ENCODE results near the gene HYAL3.

The HYAL3 gene

GRCh38 chr3:50321336-50322114, 22.3 kb upstream of the HYAL3 start:
- H3K4me1 ChIP-seq (ENCODE audit: control insufficient read depth, insufficient read depth, low read length), result peaks cover 55% of the 10 kb centered on the region
- no peaks in the 10 kb centered on the region for H3K27me3 ChIP-seq (ENCODE audit: control insufficient read depth in 1 of 2, insufficient read depth in 2 of 2, low read length in 2 of 2)
- H3K4me3 ChIP-seq (ENCODE audit: low read length in 2 of 2), result peak overlapping the region; percentile 90 to 92
- peak overlapping the region; percentile 94 for H3K27ac ChIP-seq (ENCODE audit: low read length)
- H3K9me3 ChIP-seq (ENCODE audit: control insufficient read depth in 2 of 2, low read length in 2 of 2), result no peaks in the 10 kb centered on the region
- peaks cover 16 to 33% of the 10 kb centered on the region in 2 donors for H3K36me3 ChIP-seq (ENCODE audit: control insufficient read depth in 2 of 2, insufficient read depth in 2 of 2, low read length in 2 of 2)
- peak overlapping the region; percentile 90 to 98 for H3K9ac ChIP-seq (ENCODE audit: low read length in 2 of 2)

GRCh38 chr3:50320853-50321335, 21.7 kb upstream of the HYAL3 start:
- no peaks in the 10 kb centered on the region for H3K9me3 ChIP-seq (ENCODE audit: control insufficient read depth in 2 of 2, low read length in 2 of 2)
- H3K27me3 ChIP-seq (ENCODE audit: control insufficient read depth in 1 of 2, insufficient read depth in 2 of 2, low read length in 2 of 2), result no peaks in the 10 kb centered on the region
- peaks cover 12 to 34% of the 10 kb centered on the region in 2 donors for H3K36me3 ChIP-seq (ENCODE audit: control insufficient read depth in 2 of 2, insufficient read depth in 2 of 2, low read length in 2 of 2)
- peak overlapping the region; percentile 94 for H3K27ac ChIP-seq (ENCODE audit: low read length)
- H3K4me1 ChIP-seq (ENCODE audit: control insufficient read depth, insufficient read depth, low read length), result peaks cover 55% of the 10 kb centered on the region
- H3K9ac ChIP-seq (ENCODE audit: low read length in 2 of 2), result peak overlapping the region; percentile 90 to 98
- peak overlapping the region; percentile 90 to 92 for H3K4me3 ChIP-seq (ENCODE audit: low read length in 2 of 2)

- H3K36me3 ChIP-seq (ENCODE audit: control insufficient read depth in 2 of 2, insufficient read depth in 2 of 2, low read length in 2 of 2), result peaks cover 7 to 29% of the 10 kb centered on the region in 2 donors
- H3K4me1 ChIP-seq (ENCODE audit: control insufficient read depth, insufficient read depth, low read length), result peaks cover 55% of the 10 kb centered on the region
- no peaks in the 10 kb centered on the region for H3K27me3 ChIP-seq (ENCODE audit: control insufficient read depth in 1 of 2, insufficient read depth in 2 of 2, low read length in 2 of 2)
- no peaks in the 10 kb centered on the region for H3K9me3 ChIP-seq (ENCODE audit: control insufficient read depth in 2 of 2, low read length in 2 of 2)
- H3K9ac ChIP-seq (ENCODE audit: low read length in 2 of 2), result peak overlapping the region; percentile 90 to 96
- peak overlapping the region; percentile 94 for H3K27ac ChIP-seq (ENCODE audit: low read length)
- peak overlapping the region; percentile 90 to 92 for H3K4me3 ChIP-seq (ENCODE audit: low read length in 2 of 2)
Measured at GRCh38 chr3:50319894-50320625, 20.9 kb upstream of the HYAL3 start.

- no peaks in the 10 kb centered on the region for H3K27me3 ChIP-seq (ENCODE audit: control insufficient read depth in 1 of 2, insufficient read depth in 2 of 2, low read length in 2 of 2)
- H3K27ac ChIP-seq (ENCODE audit: low read length), result no peak overlapping the region
- H3K4me1 ChIP-seq (ENCODE audit: control insufficient read depth, insufficient read depth, low read length), result peaks cover 53% of the 10 kb centered on the region
- H3K36me3 ChIP-seq (ENCODE audit: control insufficient read depth in 2 of 2, insufficient read depth in 2 of 2, low read length in 2 of 2), result peaks cover 10 to 30% of the 10 kb centered on the region in 2 donors
- peak overlapping the region; percentile 29 to 36 for H3K9ac ChIP-seq (ENCODE audit: low read length in 2 of 2)
- no peaks in the 10 kb centered on the region for H3K9me3 ChIP-seq (ENCODE audit: control insufficient read depth in 2 of 2, low read length in 2 of 2)
- peak overlapping the region in 1 of 2 donors; percentile 90 for H3K4me3 ChIP-seq (ENCODE audit: low read length in 2 of 2)
Measured at GRCh38 chr3:50319181-50319893, 20.1 kb upstream of the HYAL3 start.

- H3K4me1 ChIP-seq (ENCODE audit: control insufficient read depth, insufficient read depth, low read length), result peaks cover 47% of the 10 kb centered on the region
- peaks cover 10 to 30% of the 10 kb centered on the region in 2 donors for H3K36me3 ChIP-seq (ENCODE audit: control insufficient read depth in 2 of 2, insufficient read depth in 2 of 2, low read length in 2 of 2)
- H3K27me3 ChIP-seq (ENCODE audit: control insufficient read depth in 1 of 2, insufficient read depth in 2 of 2, low read length in 2 of 2), result no peaks in the 10 kb centered on the region
- H3K9ac ChIP-seq (ENCODE audit: low read length in 2 of 2), result peak overlapping the region; percentile 8 to 36
- no peaks in the 10 kb centered on the region for H3K9me3 ChIP-seq (ENCODE audit: control insufficient read depth in 2 of 2, low read length in 2 of 2)
- H3K4me3 ChIP-seq (ENCODE audit: low read length in 2 of 2), result peak overlapping the region in 1 of 2 donors; percentile 40
- H3K27ac ChIP-seq (ENCODE audit: low read length), result peak overlapping the region; percentile 11
Measured at GRCh38 chr3:50318615-50319014, 19.4 kb upstream of the HYAL3 start.

- Histone ChIP-seq H3K4me1 (ENCODE audit: control insufficient read depth, insufficient read depth, low read length) (peaks cover 47% of the 10 kb centered on the region), H3K36me3 (ENCODE audit: control insufficient read depth in 2 of 2, insufficient read depth in 2 of 2, low read length in 2 of 2) (peaks cover 10 to 30% of the 10 kb centered on the region in 2 donors), H3K27ac (ENCODE audit: low read length) (no peak overlapping the region), H3K4me3 (ENCODE audit: low read length in 2 of 2) (peak overlapping the region in 1 of 2 donors; percentile 40), H3K9ac (ENCODE audit: low read length in 2 of 2) (peak overlapping the region; percentile 5 to 8), H3K9me3 (ENCODE audit: control insufficient read depth in 2 of 2, low read length in 2 of 2) (no peaks in the 10 kb centered on the region), H3K27me3 (ENCODE audit: control insufficient read depth in 1 of 2, insufficient read depth in 2 of 2, low read length in 2 of 2) (no peaks in the 10 kb centered on the region)
Measured at GRCh38 chr3:50318163-50318562, 19.0 kb upstream of the HYAL3 start.

GRCh38 chr3:50317300-50317699, 18.1 kb upstream of the HYAL3 start:
- Histone ChIP-seq H3K9ac (ENCODE audit: low read length in 2 of 2) (peak overlapping the region in 1 of 2 donors; percentile 47), H3K27me3 (ENCODE audit: control insufficient read depth in 1 of 2, insufficient read depth in 2 of 2, low read length in 2 of 2) (no peaks in the 10 kb centered on the region), H3K36me3 (ENCODE audit: control insufficient read depth in 2 of 2, insufficient read depth in 2 of 2, low read length in 2 of 2) (peaks cover 10 to 30% of the 10 kb centered on the region in 2 donors), H3K4me3 (ENCODE audit: low read length in 2 of 2) (no peak overlapping the region), H3K4me1 (ENCODE audit: control insufficient read depth, insufficient read depth, low read length) (peaks cover 41% of the 10 kb centered on the region), H3K27ac (ENCODE audit: low read length) (no peak overlapping the region), H3K9me3 (ENCODE audit: control insufficient read depth in 2 of 2, low read length in 2 of 2) (no peaks in the 10 kb centered on the region)

- H3K4me1 ChIP-seq (ENCODE audit: control insufficient read depth, insufficient read depth, low read length), result peaks cover 36% of the 10 kb centered on the region
- H3K9me3 ChIP-seq (ENCODE audit: control insufficient read depth in 2 of 2, low read length in 2 of 2), result no peaks in the 10 kb centered on the region
- H3K4me3 ChIP-seq (ENCODE audit: low read length in 2 of 2), result no peak overlapping the region
- H3K36me3 ChIP-seq (ENCODE audit: control insufficient read depth in 2 of 2, insufficient read depth in 2 of 2, low read length in 2 of 2), result peaks cover 10 to 30% of the 10 kb centered on the region in 2 donors
- H3K27me3 ChIP-seq (ENCODE audit: control insufficient read depth in 1 of 2, insufficient read depth in 2 of 2, low read length in 2 of 2), result no peaks in the 10 kb centered on the region
- no peak overlapping the region for H3K27ac ChIP-seq (ENCODE audit: low read length)
- H3K9ac ChIP-seq (ENCODE audit: low read length in 2 of 2), result peak overlapping the region in 1 of 2 donors; percentile 47
Measured at GRCh38 chr3:50316657-50317242, 17.5 kb upstream of the HYAL3 start.

- Histone ChIP-seq H3K9ac (ENCODE audit: low read length in 2 of 2) (no peak overlapping the region), H3K27me3 (ENCODE audit: control insufficient read depth in 1 of 2, insufficient read depth in 2 of 2, low read length in 2 of 2) (no peaks in the 10 kb centered on the region), H3K4me1 (ENCODE audit: control insufficient read depth, insufficient read depth, low read length) (peaks cover 26% of the 10 kb centered on the region), H3K4me3 (ENCODE audit: low read length in 2 of 2) (no peak overlapping the region), H3K36me3 (ENCODE audit: control insufficient read depth in 2 of 2, insufficient read depth in 2 of 2, low read length in 2 of 2) (peaks cover 10 to 30% of the 10 kb centered on the region in 2 donors), H3K27ac (ENCODE audit: low read length) (no peak overlapping the region), H3K9me3 (ENCODE audit: control insufficient read depth in 2 of 2, low read length in 2 of 2) (no peaks in the 10 kb centered on the region)
Measured at GRCh38 chr3:50314816-50315215, 15.6 kb upstream of the HYAL3 start.

GRCh38 chr3:50314342-50314741, 15.1 kb upstream of the HYAL3 start:
- Histone ChIP-seq H3K27ac (ENCODE audit: low read length) (no peak overlapping the region), H3K36me3 (ENCODE audit: control insufficient read depth in 2 of 2, insufficient read depth in 2 of 2, low read length in 2 of 2) (peaks cover 10 to 28% of the 10 kb centered on the region in 2 donors)

More at GRCh38 chr3:50314342-50314741, 15.1 kb upstream of the HYAL3 start:
- Histone ChIP-seq H3K27me3 (ENCODE audit: control insufficient read depth in 1 of 2, insufficient read depth in 2 of 2, low read length in 2 of 2) (no peaks in the 10 kb centered on the region), H3K9me3 (ENCODE audit: control insufficient read depth in 2 of 2, low read length in 2 of 2) (no peaks in the 10 kb centered on the region), H3K9ac (ENCODE audit: low read length in 2 of 2) (no peak overlapping the region), H3K4me3 (ENCODE audit: low read length in 2 of 2) (no peak overlapping the region), H3K4me1 (ENCODE audit: control insufficient read depth, insufficient read depth, low read length) (peaks cover 21% of the 10 kb centered on the region)
